SKM-1 (cell line): ENCODE data around the gene APMAP.

Experiments
- DNase-seq: peaks from one replicate; lab custom pipeline; 2025; ENCODE audit not compliant: unreplicated experiment; lab: John Stamatoyannopoulos, UW

APMAP gene

DNA sequence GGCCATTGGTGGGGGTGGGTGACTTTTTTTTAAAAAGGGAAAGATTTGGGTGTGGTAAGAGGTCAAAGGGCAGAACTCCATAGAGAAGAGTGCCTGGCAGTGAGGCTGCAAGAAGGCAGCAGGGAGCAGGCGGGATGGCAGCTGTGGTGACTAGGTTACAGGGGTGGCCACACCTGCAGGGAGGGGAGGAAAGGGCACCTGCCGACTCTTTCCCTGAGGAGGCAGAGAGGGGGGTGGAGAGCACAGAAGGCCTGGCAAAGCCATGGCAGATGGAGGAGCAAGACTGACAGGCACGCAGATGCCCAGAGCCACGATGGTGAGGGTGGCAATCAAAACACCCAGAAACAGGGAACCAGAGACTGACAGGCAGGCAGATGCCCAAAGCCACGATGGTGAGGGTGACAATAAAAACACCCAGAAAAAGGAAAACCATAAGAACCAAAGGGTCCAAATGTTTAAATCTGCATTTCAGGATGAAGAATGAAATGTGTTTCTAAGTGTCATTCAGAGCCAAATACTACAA, 24.2 kb downstream of the APMAP start:
- DNase-seq: no peak

DNA sequence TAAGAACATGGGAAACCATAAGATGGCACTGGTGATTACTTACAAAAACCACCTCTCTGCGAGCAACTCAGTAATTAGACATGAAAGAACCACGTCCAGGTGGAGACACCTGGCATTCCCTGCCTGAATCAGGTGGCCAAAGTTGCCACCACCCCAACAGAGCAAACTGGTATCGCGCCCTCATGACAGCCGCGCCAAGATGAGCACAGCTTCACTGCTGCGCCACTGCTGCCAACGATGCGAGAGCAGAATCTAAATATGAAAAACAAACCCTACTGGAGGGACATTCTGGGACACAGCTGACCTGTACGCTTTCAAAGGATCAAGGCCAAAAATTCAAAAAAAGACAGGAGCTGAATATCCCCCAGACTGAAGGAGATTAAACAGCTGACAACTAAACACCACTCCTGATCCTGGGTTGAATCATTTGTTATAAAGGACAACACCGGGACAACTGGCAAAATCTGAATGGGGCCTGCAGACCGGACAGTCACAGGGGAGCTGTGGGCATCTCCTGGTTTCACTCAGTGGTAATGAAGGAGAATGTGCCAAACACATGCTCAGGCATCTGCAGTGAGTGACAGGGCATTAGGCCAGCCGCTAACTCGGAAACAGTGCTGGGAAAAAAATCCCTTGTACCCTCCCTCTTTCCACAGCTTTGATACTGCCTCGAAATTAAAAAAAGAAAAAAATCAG, 26.1 kb downstream of the APMAP start:
- no peak for DNase-seq

DNA sequence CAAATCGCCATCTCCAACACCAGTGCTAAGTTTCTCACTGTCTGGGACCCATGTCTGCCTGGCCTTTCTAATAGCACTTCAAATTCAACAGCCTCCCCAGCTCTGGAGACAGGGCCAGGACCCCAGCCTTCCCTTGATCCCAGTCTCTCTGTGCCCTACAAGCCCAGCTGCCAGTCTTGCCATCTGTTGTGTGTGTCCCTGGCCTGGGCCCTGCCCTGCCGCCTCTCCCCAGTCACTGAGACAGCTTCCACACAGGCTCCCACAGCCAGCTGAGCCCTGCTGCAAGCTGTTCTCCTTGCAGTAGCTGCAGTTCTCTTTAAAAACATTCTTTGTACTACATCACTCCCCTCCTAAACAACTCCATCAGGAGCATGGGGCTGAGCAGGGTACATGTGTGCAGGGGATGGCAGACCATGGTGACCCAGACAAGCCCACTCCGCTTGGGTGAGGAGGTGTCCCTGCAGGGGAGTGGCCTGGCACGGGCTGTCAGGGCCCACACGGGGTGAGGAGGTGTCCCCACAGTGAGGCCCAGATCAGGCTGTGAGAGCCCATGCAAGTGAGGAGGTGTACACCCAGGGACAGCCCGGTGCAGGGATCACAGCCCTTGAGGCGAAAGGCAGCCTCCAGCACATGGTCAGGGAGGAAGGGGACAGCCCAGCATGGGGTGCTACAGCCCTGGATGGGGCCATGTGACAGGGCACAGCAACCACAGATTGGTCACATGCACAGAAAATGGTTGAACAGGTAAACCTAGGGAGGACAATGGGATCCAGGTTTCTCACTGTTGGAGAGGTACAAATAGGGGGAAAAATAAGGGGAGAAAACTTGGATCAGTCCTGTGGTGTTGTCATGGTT, 27.3 kb downstream of the APMAP start:
- DNase-seq: no peak

DNA sequence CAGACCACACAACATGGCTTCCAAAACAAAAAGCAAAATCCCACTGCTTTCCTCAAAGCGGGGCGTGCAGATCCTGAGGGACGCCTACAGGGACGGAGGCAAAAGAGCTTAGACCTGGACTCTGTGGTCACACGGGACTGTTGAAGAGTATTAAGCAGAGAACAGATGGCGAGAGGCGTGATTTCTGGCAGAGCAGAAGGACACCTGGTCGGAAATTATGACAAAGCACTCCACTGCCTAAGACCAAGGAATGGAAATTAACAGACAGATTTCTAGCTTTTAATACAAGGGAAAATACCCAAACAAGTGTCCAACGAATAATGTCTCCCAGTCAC, 28.1 kb downstream of the APMAP start:
- no peak for DNase-seq

DNA sequence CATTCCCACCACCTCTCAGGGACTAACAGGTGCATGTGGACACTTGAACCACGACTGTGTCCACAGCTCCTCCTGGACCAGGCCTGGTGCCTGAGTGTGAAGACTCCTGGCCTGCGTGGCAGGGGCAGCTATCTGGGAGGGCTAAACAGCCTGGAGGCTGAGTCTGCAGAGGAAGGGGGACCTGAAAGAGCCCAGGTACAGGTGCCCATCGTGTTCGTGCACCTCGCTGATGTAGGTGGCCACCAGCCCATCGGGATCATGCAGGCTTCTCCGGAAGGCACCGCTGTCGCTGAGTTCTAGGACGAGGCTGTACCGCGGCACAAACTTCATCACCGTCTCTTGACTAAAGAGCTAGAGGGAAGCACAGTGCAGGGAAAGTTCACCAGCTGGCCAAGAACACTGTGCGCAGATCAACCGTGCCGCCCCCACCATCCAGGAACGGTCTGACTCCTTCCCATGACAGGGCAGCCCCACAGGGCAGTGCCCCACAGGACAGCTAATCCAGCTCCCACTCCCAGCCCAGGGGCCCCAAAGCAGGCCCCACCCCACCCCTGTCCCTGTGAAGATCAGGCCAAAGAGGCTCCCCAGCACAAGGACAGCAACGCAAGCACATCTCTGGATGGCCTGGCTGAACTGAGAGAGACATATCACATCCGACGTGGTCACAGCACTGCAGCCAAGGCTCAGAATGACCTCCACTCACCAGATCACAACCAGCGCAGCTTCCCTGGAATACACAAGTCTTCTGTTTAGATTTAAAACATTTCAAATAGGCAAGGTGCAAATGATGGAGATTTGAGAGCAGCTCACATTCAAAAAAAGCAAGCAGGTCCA, 28.7 kb downstream of the APMAP start:
- DNase-seq: no peak

DNA sequence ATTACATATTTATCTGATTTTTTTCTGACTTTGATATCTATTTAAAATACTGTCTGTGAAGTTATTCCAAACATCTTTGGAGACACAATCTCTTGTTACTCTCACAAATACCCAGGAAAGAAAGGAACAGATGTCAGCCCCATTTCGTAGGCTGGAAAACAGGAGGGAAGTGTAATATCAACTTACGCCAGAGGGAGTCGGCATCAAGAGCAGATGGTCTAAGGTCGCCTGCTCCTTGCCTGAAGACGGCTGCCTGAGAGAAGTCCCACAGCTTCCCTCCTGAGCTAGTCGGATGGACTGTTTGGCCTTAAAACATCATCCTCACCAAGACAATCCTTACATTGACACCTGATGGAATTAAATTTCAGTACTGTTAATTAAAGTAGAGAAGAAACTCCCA, 30.0 kb downstream of the APMAP start:
- no peak for DNase-seq

DNA sequence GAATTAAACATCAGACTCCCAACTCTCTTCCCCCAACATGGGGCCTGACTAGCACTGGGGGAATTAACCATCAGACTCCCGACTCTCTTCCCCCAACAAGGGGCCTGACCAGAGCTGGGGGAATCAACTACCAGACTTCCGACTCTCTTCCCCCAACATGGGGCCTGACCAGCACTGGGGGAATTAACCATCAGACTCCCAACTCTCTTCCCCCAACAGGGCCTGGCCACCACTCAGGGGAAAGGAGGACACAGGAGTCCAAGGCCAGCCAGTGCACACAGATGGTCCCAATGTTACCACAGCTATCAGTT, 30.4 kb downstream of the APMAP start:
- no peak for DNase-seq

DNA sequence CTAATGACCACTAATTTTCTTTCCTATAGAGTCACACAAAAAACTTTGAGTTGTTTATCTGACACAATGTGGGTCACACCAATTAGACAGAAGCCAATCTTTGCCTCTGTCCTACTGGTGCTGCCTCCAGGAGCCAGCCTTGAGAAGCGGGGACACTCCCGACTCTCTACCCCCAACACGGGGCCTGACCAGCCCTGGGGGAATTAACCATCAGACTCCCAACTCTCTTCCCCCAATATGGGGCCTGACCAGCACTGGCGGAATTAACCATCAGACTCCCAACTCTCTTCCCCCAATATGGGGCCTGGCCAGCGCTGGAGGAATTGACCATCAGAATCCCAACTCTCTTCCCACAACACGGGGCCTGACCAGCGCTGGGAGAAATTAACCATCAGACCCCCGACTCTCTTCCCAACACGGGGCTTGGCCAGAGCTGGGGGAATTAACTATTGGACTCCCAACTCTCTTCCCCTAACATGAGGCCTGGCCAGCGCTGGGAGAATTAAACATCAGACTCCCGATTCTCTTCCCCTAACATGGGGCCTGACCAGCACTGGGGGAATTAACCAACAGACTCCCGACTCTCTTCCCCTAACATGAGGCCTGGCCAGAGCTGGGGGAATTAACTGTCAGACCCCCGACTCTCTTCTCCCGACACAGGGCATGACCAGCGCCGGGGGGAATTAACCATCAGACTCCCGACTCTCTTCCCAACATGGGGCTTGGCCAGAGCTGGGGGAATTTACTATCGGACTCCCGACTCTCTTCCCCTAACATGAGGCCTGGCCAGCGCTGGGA, 31.0 kb downstream of the APMAP start:
- DNase-seq: no peak

DNA sequence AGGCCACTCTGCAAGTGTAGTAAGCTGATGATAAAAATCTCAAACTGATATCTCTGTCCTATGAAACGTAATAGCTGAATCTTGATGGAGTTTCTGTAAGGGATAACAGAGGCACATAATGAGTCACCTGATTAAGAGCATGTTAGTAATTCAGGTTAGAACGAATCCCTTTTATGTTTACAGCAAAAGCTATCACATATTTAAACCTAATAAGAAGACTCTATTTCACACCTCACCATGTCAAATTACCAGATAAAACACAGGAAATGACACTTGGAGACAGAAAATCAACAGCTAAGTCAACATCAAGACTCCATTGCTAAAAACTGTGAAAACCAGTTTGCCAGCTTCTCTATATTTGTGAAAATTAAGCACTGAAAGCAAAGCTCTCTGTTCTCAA, 31.7 kb downstream of the APMAP start:
- no peak for DNase-seq

DNA sequence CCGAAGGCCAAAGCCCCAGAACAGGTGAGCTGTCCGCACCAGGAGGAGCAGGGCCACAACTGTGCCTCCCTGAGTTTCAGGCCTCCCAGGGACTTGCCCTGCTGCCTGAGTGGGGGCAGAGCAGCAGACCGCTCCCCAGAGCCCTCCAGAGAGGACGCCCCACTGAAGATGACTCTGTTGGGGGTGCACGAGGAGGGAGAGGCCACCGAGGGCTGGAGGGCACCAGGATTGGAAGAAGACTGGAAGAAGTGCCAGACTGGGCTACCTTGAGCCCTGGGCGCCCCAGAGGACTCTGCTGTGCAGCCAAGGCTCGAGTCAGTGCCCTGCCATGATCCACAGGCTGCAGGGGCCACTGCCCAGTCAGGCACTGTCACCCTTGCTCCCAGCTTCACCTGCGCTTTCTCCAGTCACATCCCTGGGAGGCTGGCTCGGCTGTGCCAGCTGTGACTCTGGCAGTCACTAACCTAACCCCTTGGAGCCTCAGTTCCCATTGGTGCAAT, 32.2 kb downstream of the APMAP start:
- DNase-seq: no peak

DNA sequence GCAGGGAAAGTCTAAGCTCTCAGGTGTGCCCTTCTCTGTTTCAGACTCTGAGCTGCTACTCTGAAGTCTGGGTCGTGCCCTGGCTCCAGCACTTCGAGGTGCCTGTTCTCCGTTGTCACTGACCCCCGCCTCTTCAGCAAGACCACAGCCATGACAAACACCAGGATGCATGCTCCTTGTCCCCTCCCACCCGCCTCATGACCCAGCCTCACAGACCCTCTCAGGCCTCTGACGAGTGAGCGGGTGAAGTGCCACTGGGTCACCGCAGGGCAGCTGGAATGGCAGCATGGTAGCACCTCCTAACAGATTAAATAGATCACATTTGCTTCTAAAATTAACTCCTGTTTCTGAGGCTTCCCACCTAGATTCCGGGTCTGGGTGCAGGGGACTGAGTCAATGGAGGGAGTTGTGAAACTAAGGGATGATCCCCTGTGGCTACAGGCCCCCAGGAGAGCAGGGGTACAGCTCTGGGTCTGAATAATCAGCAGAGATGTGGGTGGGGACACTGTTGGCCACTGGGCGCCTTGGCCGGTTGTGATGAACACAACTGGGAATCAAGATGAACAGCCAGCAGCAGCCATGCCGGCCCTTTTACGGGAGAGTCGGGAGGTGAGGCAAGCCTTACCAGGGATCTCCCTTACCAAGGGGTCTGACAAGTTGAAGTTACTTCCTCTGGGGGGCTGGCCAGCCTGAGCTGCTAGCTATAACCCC, 32.8 kb downstream of the APMAP start:
- DNase-seq: no peak

DNA sequence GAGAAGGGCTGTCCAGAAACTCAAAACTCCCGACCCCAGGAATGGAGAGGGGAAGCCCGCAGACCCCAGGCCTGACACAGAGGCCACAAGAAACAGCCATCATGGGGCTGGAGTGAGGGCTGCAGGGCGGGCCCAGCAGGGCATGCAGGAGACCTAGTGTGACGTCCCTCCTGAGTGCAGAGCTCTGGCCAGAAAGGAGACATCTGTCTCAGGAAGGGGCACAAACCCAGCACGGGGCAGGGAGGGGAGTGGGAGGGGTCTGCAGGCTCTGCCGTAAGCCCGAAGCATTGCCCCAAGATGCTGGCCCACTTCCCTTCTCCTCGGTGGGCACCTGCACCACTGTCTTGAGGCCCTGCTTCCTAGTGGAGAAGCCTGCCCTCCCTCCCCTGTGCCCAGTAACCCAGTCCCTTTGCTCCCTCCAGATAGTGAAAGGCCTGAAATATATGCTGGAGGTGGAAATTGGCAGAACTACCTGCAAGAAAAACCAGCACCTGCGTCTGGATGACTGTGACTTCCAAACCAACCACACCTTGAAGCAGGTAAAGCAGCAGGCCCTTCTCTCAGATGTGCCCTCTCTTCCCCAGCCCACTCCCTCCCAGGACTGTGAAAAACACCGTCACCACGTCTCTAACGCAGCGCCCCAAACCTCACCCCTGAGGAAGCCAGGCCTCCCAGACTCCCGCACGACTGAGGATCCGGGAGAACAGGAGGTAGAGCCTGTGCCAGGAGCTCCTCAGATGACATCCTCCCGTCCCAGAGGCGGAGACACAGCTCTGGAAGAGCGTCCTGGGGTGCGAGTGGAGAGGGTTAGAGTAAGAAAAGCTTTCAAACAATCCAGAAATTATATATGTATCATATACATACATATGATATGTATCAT, 33.8 kb downstream of the APMAP start:
- DNase-seq: no peak

DNA sequence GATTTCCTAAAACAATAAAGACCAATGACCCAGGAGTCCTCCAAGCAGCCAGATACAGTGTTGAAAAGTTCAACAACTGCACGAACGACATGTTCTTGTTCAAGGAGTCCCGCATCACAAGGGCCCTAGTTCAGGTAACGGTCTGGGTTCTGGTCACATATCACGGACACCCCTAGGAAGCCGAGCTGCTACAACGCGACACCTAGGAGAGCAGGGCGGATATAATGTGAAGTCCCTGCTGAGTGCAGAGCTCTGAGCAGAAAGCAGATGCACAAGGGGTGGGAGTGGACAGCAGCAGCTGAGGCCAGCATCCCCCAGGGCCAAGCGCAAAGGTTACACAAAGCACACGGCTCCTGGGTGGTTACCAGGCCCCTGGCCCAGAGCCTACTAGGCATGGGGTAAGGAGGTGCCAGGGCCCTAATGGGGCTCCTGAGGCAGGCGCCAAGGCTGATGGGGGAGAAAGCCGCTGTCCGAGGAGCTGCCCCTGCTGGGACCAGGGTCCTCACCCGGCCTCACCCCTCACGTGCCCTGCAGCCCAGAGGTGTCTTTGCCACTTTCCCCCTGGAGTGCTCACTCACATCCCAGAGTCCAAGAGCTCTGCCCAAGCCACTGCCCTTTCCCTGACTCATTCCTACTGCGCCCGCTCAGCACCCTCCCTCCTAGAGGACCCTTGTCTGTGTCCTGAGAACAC, 35.1 kb downstream of the APMAP start:
- no peak for DNase-seq

DNA sequence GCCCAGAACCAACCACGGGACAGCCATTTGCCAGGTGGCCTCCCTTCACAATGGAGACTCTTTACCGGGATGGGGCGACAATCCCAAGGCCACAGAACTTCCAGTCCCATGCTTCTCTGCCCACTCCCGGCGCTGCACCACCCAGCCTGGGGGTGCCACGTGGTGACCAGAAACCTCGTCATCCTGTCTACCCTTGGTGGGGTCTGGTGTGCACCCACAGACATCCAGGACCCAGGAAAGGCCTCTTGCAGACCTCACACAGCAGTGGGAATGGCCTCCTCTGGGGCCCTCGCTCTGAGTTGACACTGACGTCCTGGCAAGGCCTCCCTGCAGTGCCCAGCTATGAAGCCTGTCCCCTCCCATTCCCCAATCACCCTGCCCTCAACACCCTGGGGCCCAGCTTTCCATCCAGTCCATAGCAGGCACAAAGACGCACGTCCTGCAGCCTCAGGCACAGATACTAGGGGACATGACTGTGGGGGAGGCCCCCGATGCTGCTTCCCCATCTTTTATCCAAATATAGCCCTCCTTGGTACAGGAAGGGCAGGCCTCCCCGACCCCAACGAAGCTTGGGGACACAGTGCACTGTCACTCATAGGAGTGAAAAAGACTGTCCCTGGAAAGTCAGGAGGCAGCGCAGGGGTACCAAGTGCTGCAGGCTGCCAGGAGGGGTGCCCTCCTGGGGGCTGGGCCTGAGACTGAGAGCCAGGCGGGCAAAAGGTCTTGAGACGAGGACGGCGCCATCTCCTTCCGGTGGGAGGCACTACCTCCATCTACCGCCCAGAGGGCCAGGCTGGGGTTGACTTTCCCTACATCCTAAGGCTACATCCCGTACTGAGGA, 36.3 kb downstream of the APMAP start:
- DNase-seq: no peak

DNA sequence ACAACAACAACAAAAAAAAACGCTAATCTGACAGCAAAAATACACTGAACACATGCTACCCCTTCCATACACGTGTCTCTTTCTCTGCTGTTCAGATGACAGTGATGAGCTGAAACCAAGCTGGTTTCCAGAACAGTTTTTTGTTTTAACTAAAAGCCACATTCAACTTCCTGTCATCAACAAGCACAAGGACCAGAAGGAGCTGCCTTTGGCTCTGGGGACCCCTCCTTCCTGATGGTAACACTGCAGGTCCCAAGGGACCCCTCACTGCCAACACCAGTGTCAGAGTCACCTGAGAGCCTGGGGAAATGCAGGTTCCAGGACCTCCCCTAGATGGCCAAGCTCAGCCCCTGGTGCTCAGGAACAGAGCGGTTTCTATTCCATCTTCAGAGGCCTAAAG, 37.5 kb downstream of the APMAP start:
- DNase-seq: no peak

DNA sequence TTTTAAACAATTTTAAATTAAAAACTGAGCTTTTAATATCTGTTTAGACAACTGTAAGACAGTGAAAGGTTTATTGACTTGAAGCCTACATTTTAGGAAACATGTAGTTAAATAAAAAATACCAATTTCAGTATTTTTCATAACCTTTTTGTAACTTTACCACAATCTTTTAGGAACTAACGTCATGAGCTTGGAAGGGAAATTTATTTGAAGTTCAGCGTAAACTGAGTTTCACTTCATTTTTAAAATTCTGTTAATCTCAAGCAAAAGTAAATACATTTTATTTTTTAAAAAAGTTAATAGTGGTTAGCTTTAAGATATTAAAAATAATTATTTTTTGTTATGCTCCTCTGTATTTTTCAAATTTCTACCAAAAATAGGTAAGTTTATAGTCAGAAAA, 38.0 kb downstream of the APMAP start:
- DNase-seq: no peak

DNA sequence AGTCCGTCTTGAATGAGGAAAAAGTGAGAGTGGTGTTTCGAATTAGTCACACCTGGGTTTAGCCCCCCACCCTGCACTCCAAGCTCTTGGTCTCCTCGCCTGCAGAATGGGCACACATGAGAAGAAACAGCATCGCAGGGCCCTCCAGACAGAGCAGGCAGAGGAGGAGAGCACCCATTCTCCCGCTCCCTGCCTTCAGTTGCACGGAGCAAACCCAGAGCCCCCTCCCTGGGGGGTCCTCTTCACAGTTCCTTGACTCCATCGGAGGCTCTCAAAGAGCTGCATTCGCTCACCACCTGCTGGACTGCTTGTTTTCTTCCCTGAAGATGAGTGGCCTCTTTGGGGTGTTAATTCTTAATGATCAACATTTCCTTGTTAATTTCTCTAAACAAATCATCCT, 38.4 kb downstream of the APMAP start:
- DNase-seq: no peak

DNA sequence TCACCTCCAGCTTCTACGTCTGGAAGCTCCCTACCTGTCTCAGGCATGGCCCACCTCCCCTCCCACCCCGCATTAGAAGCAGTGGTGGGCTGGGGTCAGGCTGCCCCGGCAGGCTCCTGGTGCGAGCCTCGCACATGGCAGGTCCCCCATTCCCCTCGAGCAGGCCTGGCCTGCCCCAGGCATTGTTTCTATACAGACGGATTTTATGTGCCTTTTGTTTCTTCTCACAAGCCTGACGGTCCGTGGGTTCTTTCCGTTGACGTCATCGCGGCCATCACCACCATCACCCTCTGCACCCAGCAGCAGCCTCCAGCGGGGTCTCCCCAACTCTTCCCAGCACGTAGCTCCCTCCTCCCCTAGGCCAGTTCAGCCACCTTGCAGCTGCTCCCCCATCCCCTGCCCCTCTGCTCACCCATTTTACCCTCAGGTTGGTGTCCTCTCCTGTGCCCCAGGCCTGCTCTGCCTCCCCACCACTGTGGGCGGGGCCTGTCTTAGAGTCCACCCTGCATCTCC, 38.9 kb downstream of the APMAP start:
- DNase-seq: no peak
